IgD-negative memory B cell (primary cell): Measurements from ENCODE around the gene CUL4A. TPM values are rescaled to one million over a fixed set of nuclear protein-coding genes. Genes with fewer than 3 reads are reported as not detected.

Source experiments
- H3K27ac Mint-ChIP-seq, 3 donors: one replicate each; pipeline ENCODE4 v1.8.0; 2020 to 2022; ENCODE audit warnings: mild to moderate bottlenecking in 3 of 3, mixed read lengths in 3 of 3, moderate library complexity in 1 of 3
- H3K27me3 Mint-ChIP-seq: one replicate; pipeline ENCODE4 v1.8.0; 2021; ENCODE audit warnings: mixed read lengths
- H3K36me3 Mint-ChIP-seq: one replicate; pipeline ENCODE4 v1.8.0; 2020; ENCODE audit warnings: mild to moderate bottlenecking, mixed read lengths
- H3K4me1 Mint-ChIP-seq, 3 donors: one replicate each; pipeline ENCODE4 v1.8.0; 2020 to 2022; ENCODE audit warnings: mixed read lengths in 3 of 3, mild to moderate bottlenecking in 1 of 3
- H3K4me3 Mint-ChIP-seq, 4 donors: one replicate each; pipeline ENCODE4 v1.8.0; 2020 to 2022; ENCODE audit warnings: mild to moderate bottlenecking in 4 of 4, mixed read lengths in 4 of 4, moderate library complexity in 3 of 4
- H3K9me3 Mint-ChIP-seq, 3 donors: one replicate each; pipeline ENCODE4 v1.8.0; 2020 to 2021; ENCODE audit warnings: mixed read lengths in 3 of 3, mild to moderate bottlenecking in 1 of 3
- polyA plus RNA-seq: library from polyadenylated mRNA; unstranded; fragments of 300-500 nt; fragmentation: Illumina TruSeq; gene quantifications from one replicate; pipeline ENCODE4 v1.2.3, GENCODE V29; 2021

Gene CUL4A
- polyA plus RNA-seq, 1 donor from 2014 or later: 42.6 TPM

DNA sequence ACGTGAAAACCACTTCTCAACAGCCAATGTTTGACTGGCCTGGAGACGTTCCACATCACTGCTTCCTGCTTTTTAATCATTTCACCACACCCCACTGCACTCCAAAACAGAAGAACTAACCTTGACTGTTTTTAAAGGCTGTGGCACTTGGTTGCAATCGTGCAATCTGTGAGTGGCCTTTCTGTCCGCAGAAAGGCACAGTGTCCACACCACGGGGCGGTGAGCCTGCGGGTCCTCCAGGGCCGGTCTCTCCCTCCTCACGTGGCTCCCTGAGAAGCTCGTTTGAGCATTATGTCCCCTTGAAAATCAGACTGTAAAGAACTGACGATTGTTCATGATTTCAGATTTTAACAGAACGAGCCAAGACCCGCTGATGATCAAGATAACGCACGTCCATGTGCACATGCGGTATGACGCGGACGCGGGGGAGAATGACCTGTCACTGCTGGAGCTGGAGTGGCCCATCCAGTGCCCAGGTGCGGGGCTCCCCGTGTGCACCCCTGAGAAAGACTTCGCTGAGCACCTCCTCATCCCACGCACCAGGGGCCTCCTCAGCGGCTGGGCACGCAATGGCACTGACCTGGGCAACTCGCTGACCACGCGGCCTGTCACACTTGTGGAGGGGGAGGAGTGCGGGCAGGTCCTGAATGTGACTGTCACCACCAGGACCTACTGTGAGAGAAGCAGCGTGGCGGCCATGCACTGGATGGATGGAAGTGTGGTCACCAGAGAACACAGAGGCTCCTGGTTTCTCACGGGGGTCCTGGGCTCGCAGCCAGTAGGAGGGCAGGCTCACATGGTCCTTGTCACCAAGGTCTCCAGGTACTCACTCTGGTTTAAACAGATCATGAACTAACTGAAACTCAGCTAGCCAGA lies 37.9 kb upstream of the CUL4A start:
- H3K36me3 Mint-ChIP-seq: peaks cover 13% of the 10 kb centered on the region
- H3K9me3 Mint-ChIP-seq: peaks cover 0 to 3% (median 0%) of the 10 kb centered on the region in 3 donors
- peaks cover 5 to 6% (median 6%) of the 10 kb centered on the region in 3 donors for H3K4me1 Mint-ChIP-seq
- H3K4me3 Mint-ChIP-seq: no peak overlapping the region
- no peaks in the 10 kb centered on the region for H3K27me3 Mint-ChIP-seq
- H3K27ac Mint-ChIP-seq: no peak overlapping the region

GRCh38 chr13:113172419-113172926 lies 36.9 kb upstream of the CUL4A start:
- Mint-ChIP-seq H3K4me1 (peaks cover 5 to 7% (median 6%) of the 10 kb centered on the region in 3 donors), H3K9me3 (peaks cover 0 to 3% (median 0%) of the 10 kb centered on the region in 3 donors), H3K36me3 (peaks cover 10% of the 10 kb centered on the region), H3K4me3 (no peak overlapping the region), H3K27ac (peak overlapping the region in 1 of 3 donors; percentile 83), H3K27me3 (no peaks in the 10 kb centered on the region)

DNA sequence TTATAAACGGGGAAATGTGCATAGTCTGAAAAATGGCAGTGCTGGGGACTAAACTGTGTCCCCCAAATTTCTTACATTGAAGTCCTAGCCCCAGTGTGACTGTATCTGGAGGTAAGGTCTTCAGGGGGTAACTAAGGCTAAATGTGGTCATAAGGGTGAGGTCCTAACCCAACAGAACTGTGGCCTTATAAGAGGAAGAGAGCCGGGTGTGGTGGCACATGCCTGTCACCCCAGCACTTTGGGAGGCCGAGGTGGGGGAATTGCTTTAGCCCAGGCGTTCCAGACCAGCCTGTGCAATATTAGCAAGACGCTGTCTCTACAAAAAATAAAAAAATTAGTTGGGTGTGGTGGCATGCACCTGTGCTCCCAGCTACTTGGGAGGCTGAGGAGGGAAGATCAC lies 33.1 kb upstream of the CUL4A start:
- peak overlapping the region in 3 of 4 donors; percentile 2 to 45 (median 8) for H3K4me3 Mint-ChIP-seq
- H3K4me1 Mint-ChIP-seq: peaks cover 3 to 7% (median 4%) of the 10 kb centered on the region in 3 donors
- H3K27me3 Mint-ChIP-seq: no peaks in the 10 kb centered on the region
- peak overlapping the region; percentile 29 to 85 (median 85) for H3K27ac Mint-ChIP-seq
- peaks cover 10% of the 10 kb centered on the region for H3K36me3 Mint-ChIP-seq
- H3K9me3 Mint-ChIP-seq: no peaks in the 10 kb centered on the region

- H3K4me3 Mint-ChIP-seq: no peak overlapping the region
- H3K36me3 Mint-ChIP-seq: peaks cover 9% of the 10 kb centered on the region
These were observed 32.6 kb upstream of the CUL4A start for GRCh38 chr13:113176822-113177221.

GRCh38 chr13:113178070-113178895 lies 31.1 kb upstream of the CUL4A start:
- H3K36me3 Mint-ChIP-seq: peaks cover 9% of the 10 kb centered on the region
- H3K27ac Mint-ChIP-seq: no peak overlapping the region
- peaks cover 3 to 7% (median 3%) of the 10 kb centered on the region in 3 donors for H3K4me1 Mint-ChIP-seq
- H3K9me3 Mint-ChIP-seq: no peaks in the 10 kb centered on the region
- no peaks in the 10 kb centered on the region for H3K27me3 Mint-ChIP-seq
- no peak overlapping the region for H3K4me3 Mint-ChIP-seq

More at GRCh38 chr13:113176822-113177221, 32.6 kb upstream of the CUL4A start:
- H3K27me3 Mint-ChIP-seq: no peaks in the 10 kb centered on the region
- H3K4me1 Mint-ChIP-seq: peaks cover 3 to 7% (median 3%) of the 10 kb centered on the region in 3 donors
- H3K27ac Mint-ChIP-seq: no peak overlapping the region
- no peaks in the 10 kb centered on the region for H3K9me3 Mint-ChIP-seq

DNA sequence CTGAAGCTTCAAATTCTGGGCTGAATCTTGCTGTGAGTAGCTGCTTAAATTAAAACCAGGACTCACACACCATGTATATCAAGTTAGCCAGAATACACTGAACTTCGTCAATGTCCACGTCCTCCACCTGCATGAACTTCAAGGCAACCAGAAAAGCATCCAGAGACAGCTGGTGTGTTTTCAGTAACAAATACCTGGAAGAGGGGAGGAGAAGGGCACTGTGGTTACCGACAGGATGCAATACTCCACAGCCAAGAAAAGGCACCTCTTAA lies 30.6 kb upstream of the CUL4A start:
- Mint-ChIP-seq H3K27me3 (no peaks in the 10 kb centered on the region), H3K9me3 (no peaks in the 10 kb centered on the region), H3K36me3 (peaks cover 9% of the 10 kb centered on the region), H3K4me1 (peaks cover 3 to 7% (median 3%) of the 10 kb centered on the region in 3 donors), H3K4me3 (no peak overlapping the region), H3K27ac (no peak overlapping the region)

DNA sequence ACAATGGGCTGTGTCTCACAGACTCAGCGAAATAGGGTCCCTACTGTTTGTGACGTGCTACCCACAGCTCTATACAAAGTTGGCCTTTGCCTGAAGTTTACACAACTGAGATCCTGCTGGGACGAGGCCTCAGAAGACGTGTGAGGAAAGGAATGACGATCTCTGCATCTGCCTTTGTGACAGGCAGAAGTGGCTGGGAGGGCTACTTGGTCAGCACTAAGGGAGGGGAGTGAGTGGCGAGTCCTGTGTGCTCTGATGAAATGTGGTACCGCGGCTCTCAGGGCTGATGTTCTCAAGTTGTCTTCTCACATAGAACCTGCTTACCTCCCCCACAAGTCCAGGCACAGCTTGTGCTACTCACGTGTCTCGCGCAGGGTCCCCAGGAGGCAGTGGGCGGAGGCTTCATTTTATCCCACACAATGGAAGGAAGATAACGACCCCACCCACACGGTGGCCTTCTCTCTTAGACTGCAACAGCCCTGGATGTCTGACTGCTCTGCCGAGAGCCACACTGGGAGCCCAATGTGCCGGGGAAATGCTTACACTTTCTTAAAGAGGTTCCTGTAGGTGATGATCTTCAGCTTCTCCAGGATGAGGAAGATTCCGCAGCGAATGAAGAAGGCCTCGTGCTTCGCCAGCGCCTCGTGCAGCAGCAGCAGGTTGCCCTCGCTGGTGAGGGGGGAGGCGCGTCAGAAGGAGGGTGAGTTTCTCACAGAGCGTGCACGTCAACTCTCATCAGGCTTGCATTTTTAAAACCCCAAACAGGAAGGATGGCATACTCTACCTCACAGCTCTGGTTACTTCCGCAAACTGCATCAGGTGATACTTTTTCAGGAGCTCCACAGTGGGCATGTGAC lies 29.8 kb upstream of the CUL4A start:
- Mint-ChIP-seq H3K36me3 (peaks cover 9% of the 10 kb centered on the region), H3K27ac (peak overlapping the region in 2 of 3 donors; percentile 35 to 78), H3K4me3 (peak overlapping the region in 1 of 4 donors; percentile 49), H3K27me3 (no peaks in the 10 kb centered on the region), H3K4me1 (peaks cover 3 to 7% (median 3%) of the 10 kb centered on the region in 3 donors), H3K9me3 (no peaks in the 10 kb centered on the region)

GRCh38 chr13:113182046-113182445 lies 27.4 kb upstream of the CUL4A start:
- Mint-ChIP-seq H3K9me3 (no peaks in the 10 kb centered on the region), H3K27ac (no peak overlapping the region), H3K27me3 (no peaks in the 10 kb centered on the region), H3K4me3 (no peak overlapping the region), H3K4me1 (peaks cover 8 to 10% (median 9%) of the 10 kb centered on the region in 3 donors), H3K36me3 (peaks cover 3% of the 10 kb centered on the region)

DNA sequence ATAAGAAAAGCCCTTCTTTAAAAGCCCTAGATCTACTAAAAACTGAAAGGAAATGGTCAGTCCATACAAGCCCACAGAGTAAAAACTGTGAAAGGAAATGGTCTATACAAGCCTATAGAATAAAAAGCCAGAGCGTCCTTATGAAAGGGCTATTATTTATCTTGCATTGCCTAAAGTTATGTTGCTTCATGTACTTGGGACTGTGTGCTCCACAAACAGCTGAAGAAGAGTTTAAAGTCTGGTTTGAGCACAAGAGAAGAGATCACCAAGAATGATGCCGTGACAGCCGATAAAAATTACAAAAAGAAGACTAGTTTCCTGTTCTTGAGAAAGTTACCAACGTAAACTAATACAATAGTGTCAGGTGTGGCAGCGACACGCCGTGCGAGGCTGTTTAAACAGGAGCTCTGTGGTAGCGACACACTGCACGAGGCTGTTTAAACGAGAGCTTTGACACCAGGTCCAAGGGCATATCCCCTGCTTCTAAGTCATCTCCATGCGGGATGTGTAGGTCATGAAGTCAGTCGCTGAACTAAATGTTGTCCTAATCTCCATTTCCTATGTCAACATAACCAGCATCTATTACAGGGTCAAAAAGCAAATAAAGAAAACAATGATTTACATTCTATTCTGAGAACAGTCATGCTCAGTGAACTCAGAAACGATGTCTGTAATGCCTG lies 25.8 kb upstream of the CUL4A start:
- no peaks in the 10 kb centered on the region for H3K9me3 Mint-ChIP-seq
- peaks cover 4% of the 10 kb centered on the region for H3K36me3 Mint-ChIP-seq
- no peak overlapping the region for H3K4me3 Mint-ChIP-seq
- H3K27me3 Mint-ChIP-seq: no peaks in the 10 kb centered on the region
- H3K27ac Mint-ChIP-seq: no peak overlapping the region
- peaks cover 8 to 12% (median 10%) of the 10 kb centered on the region in 3 donors for H3K4me1 Mint-ChIP-seq

- H3K4me3 Mint-ChIP-seq: peak overlapping the region in 3 of 4 donors; percentile 36 to 87 (median 49)
- peaks cover 7% of the 10 kb centered on the region for H3K36me3 Mint-ChIP-seq
- H3K27me3 Mint-ChIP-seq: no peaks in the 10 kb centered on the region
- H3K9me3 Mint-ChIP-seq: no peaks in the 10 kb centered on the region
- peak overlapping the region in 2 of 3 donors; percentile 41 to 76 for H3K27ac Mint-ChIP-seq
- peaks cover 8 to 12% (median 10%) of the 10 kb centered on the region in 3 donors for H3K4me1 Mint-ChIP-seq
These were observed 24.6 kb upstream of the CUL4A start for GRCh38 chr13:113184568-113185440.

DNA sequence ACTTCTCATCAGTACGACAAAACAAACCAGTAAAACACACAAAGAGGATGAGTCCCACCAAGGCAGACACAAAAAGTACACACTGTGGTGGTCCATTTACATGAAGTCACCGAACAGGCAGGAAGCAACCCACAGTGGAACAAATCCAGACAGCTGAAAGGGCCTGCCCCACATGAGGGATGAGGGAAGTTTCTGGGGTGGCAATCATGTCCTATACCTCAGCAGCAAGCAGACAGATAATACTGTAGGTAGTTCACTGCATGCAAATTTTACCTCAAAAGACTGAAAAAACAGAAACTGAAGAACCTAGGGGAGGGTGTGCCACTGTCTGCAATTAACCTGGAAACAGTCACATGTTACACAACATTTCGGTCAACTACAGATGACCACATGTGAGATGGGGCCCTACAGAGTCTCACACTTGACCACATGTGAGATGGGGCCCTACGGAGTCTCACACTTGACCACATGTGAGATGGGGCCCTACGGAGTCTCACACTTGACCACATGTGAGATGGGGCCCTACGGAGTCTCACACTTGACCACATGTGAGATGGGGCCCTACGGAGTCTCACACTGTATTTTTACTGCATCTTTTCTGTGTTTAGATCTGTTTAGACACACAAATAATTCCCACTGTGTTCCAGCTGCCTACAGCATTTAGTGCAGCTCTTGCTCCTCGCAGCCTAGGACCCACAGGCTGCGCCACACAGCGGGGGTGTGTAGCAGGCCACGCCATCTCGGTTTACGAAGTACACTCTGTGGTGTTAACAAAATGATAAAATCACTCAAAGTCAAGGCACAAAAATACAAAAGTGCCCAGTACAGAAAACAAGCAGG lies 23.1 kb upstream of the CUL4A start:
- H3K4me3 Mint-ChIP-seq: peak overlapping the region in 2 of 4 donors; percentile 53 to 55
- peaks cover 8 to 12% (median 12%) of the 10 kb centered on the region in 3 donors for H3K4me1 Mint-ChIP-seq
- H3K27ac Mint-ChIP-seq: peak overlapping the region; percentile 13 to 59 (median 25)
- H3K27me3 Mint-ChIP-seq: no peaks in the 10 kb centered on the region
- no peaks in the 10 kb centered on the region for H3K9me3 Mint-ChIP-seq
- H3K36me3 Mint-ChIP-seq: peaks cover 6% of the 10 kb centered on the region

GRCh38 chr13:113187263-113187669 lies 22.1 kb upstream of the CUL4A start:
- Mint-ChIP-seq H3K4me3 (no peak overlapping the region), H3K27me3 (no peaks in the 10 kb centered on the region), H3K4me1 (peaks cover 8 to 12% (median 12%) of the 10 kb centered on the region in 3 donors), H3K36me3 (peaks cover 6% of the 10 kb centered on the region), H3K9me3 (no peaks in the 10 kb centered on the region), H3K27ac (no peak overlapping the region)
